ENCODE results near the gene BATF3. TPM values are rescaled to one million over a fixed set of nuclear protein-coding genes. Genes with fewer than 3 reads are reported as not detected.

Gene BATF3
- 1 to 10 TPM in 1 of 6 donors, under 1 TPM in 4, not detected in 1; 0.20 to 1.8 (median 0.73) TPM for total RNA-seq
- polyA plus RNA-seq, result 1 to 10 TPM; 1.6 to 3.1 TPM

- intact Hi-C loops (cut with DNase I), result no loop called here
- no peak for TF ChIP-seq CTCF (IDR thresholded peaks at IDR 0.05)
- FAIRE-seq (no peak), ATAC-seq (peak; percentile 51 to 81 (median 66)), DNase-seq (peak; percentile 27 to 76 (median 36))
- H3K27me3 ChIP-seq, result peaks cover 0 to 26% (median 0%) of the 10 kb centered on the region in 4 donors
- H3K4me3 ChIP-seq, result peak within 1 kb of the TSS; percentile 24 to 64 (median 39)
- H3K36me3 ChIP-seq, result no peaks in the 10 kb centered on the region
- no peaks in the 10 kb centered on the region for H3K9me3 ChIP-seq
- WGBS, 2 donors, result 1 to 4% methylated on average over 28 to 79 of the region's 79 CpGs
- H3K27ac ChIP-seq, result peak within 1 kb of the TSS in 1 of 4 donors; percentile 39
- peaks cover 11 to 20% (median 14%) of the 10 kb centered on the region in 3 donors for H3K4me1 ChIP-seq
These were observed at the start of gene BATF3 for GRCh38 chr1:212699625-212700222. TSS of gene BATF3 (minus strand) at chr1:212699840. CDS start at chr1:212699762, 78 bp downstream.

- 95 to 96% methylated on average over 3 of the region's 3 CpGs for WGBS, 2 donors
- no peak for TF ChIP-seq CTCF (IDR thresholded peaks at IDR 0.05)
- no peaks in the 10 kb centered on the region for H3K27me3 ChIP-seq
- no peak overlapping the region for H3K27ac ChIP-seq
- intact Hi-C loops (cut with DNase I), result no loop called here
- FAIRE-seq (no peak), ATAC-seq (no peak), DNase-seq (no peak)
- H3K4me1 ChIP-seq, result peaks cover 0 to 7% (median 0%) of the 10 kb centered on the region in 3 donors
- H3K4me3 ChIP-seq, result no peak overlapping the region
- H3K36me3 ChIP-seq, result no peaks in the 10 kb centered on the region
- H3K9me3 ChIP-seq, result no peaks in the 10 kb centered on the region
These were observed 46.9 kb upstream of the BATF3 start for GRCh38 chr1:212746546-212746945.

GRCh38 chr1:212745303-212745702, 45.7 kb upstream of the BATF3 start:
- H3K36me3 ChIP-seq, result no peaks in the 10 kb centered on the region
- H3K4me1 ChIP-seq, result peaks cover 0 to 4% (median 0%) of the 10 kb centered on the region in 3 donors
- no peak for ATAC-seq
- no peaks in the 10 kb centered on the region for H3K9me3 ChIP-seq
- TF ChIP-seq CTCF (IDR thresholded peaks at IDR 0.05), result no peak
- no peak for FAIRE-seq
- no peak for DNase-seq
- H3K27me3 ChIP-seq, result no peaks in the 10 kb centered on the region
- no peak overlapping the region for H3K4me3 ChIP-seq
- no peak overlapping the region for H3K27ac ChIP-seq
- intact Hi-C loops (cut with DNase I), result no loop called here

- DNase-seq, result no peak
- no peak overlapping the region for H3K27ac ChIP-seq
- no peaks in the 10 kb centered on the region for H3K27me3 ChIP-seq
- intact Hi-C loops (cut with DNase I), result no loop called here
- no peak for TF ChIP-seq CTCF (IDR thresholded peaks at IDR 0.05)
- H3K4me1 ChIP-seq, result no peaks in the 10 kb centered on the region
- H3K9me3 ChIP-seq, result no peaks in the 10 kb centered on the region
- no peak overlapping the region for H3K4me3 ChIP-seq
- no peaks in the 10 kb centered on the region for H3K36me3 ChIP-seq
- no peak for FAIRE-seq
- WGBS, 2 donors, result 88 to 90% methylated on average over 4 of the region's 4 CpGs
- no peak for ATAC-seq
These were observed 44.3 kb upstream of the BATF3 start for GRCh38 chr1:212743901-212744475.

- FAIRE-seq (peak; percentile 17), ATAC-seq (no peak), DNase-seq (no peak)
- Histone ChIP-seq H3K27me3 (no peaks in the 10 kb centered on the region), H3K36me3 (no peaks in the 10 kb centered on the region), H3K9me3 (no peaks in the 10 kb centered on the region), H3K4me1 (no peaks in the 10 kb centered on the region), H3K4me3 (no peak overlapping the region), H3K27ac (no peak overlapping the region)
- 89 to 97% methylated on average over 1 of the region's 1 CpG for WGBS, 2 donors
- no peak for TF ChIP-seq CTCF (IDR thresholded peaks at IDR 0.05)
- intact Hi-C loops (cut with DNase I), result no loop called here
These were observed 38.7 kb upstream of the BATF3 start for GRCh38 chr1:212738330-212738729.

Data from pancreas (tissue), 10 donors.